Fibroblast of skin of left biceps (primary cell): ENCODE measurements around the gene FAM209B.
"Not testable (repeated sequence)": the region's sequence is repeated elsewhere in the genome, so short reads cannot be mapped to it uniquely, and the experiment has no call there.

Experiments
- DNase-seq, 2 experiments: peaks; one replicate each; pipeline ENCODE4 v3.0.0-alpha.2; 2013; ENCODE audit warnings: low read depth in 2 of 2

Gene FAM209B

GRCh38 chr20:56532946-56533345 is at the start of gene FAM209B:
TSS of gene FAM209B (plus strand) at chr20:56533246. CDS start at chr20:56533342, 96 bp downstream.
- not testable (repeated sequence) for DNase-seq

GRCh38 chr20:56483970-56484369 is 49.1 kb upstream of the FAM209B start:
- no peak for DNase-seq

- DNase-seq: no peak
Observed at GRCh38 chr20:56487216-56487615, 45.8 kb upstream of the FAM209B start.

- no peak for DNase-seq
Observed at GRCh38 chr20:56488566-56488965, 44.5 kb upstream of the FAM209B start.

- DNase-seq: no peak
Observed at GRCh38 chr20:56501116-56501515, 31.9 kb upstream of the FAM209B start.

- DNase-seq: no peak
Observed at GRCh38 chr20:56503916-56504315, 29.1 kb upstream of the FAM209B start.

GRCh38 chr20:56504373-56505005 is 28.6 kb upstream of the FAM209B start:
- DNase-seq: no peak

GRCh38 chr20:56506103-56506502 is 26.9 kb upstream of the FAM209B start:
- no peak for DNase-seq

GRCh38 chr20:56511926-56512325 is 21.1 kb upstream of the FAM209B start:
- DNase-seq: no peak

GRCh38 chr20:56513161-56514150 is 19.6 kb upstream of the FAM209B start:
- DNase-seq: no peak

GRCh38 chr20:56516631-56517030 is 16.4 kb upstream of the FAM209B start:
- no peak for DNase-seq

GRCh38 chr20:56517211-56517610 is 15.8 kb upstream of the FAM209B start:
- DNase-seq: no peak

- DNase-seq: no peak
Observed at GRCh38 chr20:56517641-56518040, 15.4 kb upstream of the FAM209B start.

GRCh38 chr20:56518126-56518525 is 14.9 kb upstream of the FAM209B start:
- DNase-seq: no peak

GRCh38 chr20:56518721-56519398 is 14.2 kb upstream of the FAM209B start:
- DNase-seq: no peak

GRCh38 chr20:56519551-56519950 is 13.5 kb upstream of the FAM209B start:
- no peak for DNase-seq

- DNase-seq: no peak
Observed at GRCh38 chr20:56520180-56520579, 12.9 kb upstream of the FAM209B start.

GRCh38 chr20:56520746-56521354 is 12.2 kb upstream of the FAM209B start:
- not testable (repeated sequence) for DNase-seq

GRCh38 chr20:56522311-56522710 is 10.7 kb upstream of the FAM209B start:
- DNase-seq: no peak

- not testable (repeated sequence) for DNase-seq
Observed at GRCh38 chr20:56524444-56524843, 8.6 kb upstream of the FAM209B start, which contains the start of gene FAM209A. TSS of gene FAM209A (plus strand) at chr20:56524744. CDS start at chr20:56524809, 65 bp downstream.

GRCh38 chr20:56527521-56527920 is 5.5 kb upstream of the FAM209B start:
- no peak for DNase-seq

GRCh38 chr20:56537997-56538396 is 5.0 kb downstream of the FAM209B start:
- no peak for DNase-seq
